WERI-Rb-1 (cell line): Measurements from ENCODE around the gene PCNX2.

Source experiments
- DNase-seq: peaks from one replicate; pipeline ENCODE4 v3.0.0-alpha.2; 2020
- H3K27ac ChIP-seq: fragments of 250-450 bp; sonication (Bioruptor Pico); 2 replicates; pipeline ENCODE4 v1.5.1; 2020; ENCODE audit warnings: mild to moderate bottlenecking, moderate library complexity
- H3K27me3 ChIP-seq: fragments of 250-450 bp; sonication (Bioruptor Pico); 2 replicates; pipeline ENCODE4 v1.5.1; 2021; ENCODE audit warnings: mild to moderate bottlenecking, low read depth, moderate library complexity; ENCODE audit not compliant: insufficient read depth, severe bottlenecking
- H3K36me3 ChIP-seq: fragments of 250-450 bp; sonication (Bioruptor Pico); 2 replicates; pipeline ENCODE4 v1.5.1; 2020; ENCODE audit warnings: mild to moderate bottlenecking, moderate library complexity
- H3K4me3 ChIP-seq: 2 replicates; pipeline ENCODE4 v1.5.1; 2011; ENCODE audit warnings: low read depth, mild to moderate bottlenecking, control low read depth, low read length
- H3K9me3 ChIP-seq: fragments of 250-450 bp; sonication (Bioruptor Pico); 2 replicates; pipeline ENCODE4 v1.5.1; 2021; ENCODE audit warnings: mild to moderate bottlenecking, moderate library complexity; ENCODE audit not compliant: severe bottlenecking
- CTCF ChIP-seq: IDR thresholded peaks from 2 replicates; pipeline ENCODE4 v1.5.1; 2011; ENCODE audit warnings: low read depth, mild to moderate bottlenecking, control low read depth, inconsistent platforms, low read length

PCNX2 gene

GRCh38 chr1:232965124-232965911, 330.2 kb downstream of the PCNX2 start:
- TF ChIP-seq CTCF: no peak
- H3K27ac ChIP-seq: peak overlapping the region; percentile 96
- H3K27me3 ChIP-seq: no peaks in the 10 kb centered on the region
- H3K9me3 ChIP-seq: no peaks in the 10 kb centered on the region
- DNase-seq: peak; percentile 78
- H3K36me3 ChIP-seq: peaks cover 31% of the 10 kb centered on the region
- peak overlapping the region; percentile 33 for H3K4me3 ChIP-seq

- DNase-seq: no peak
- H3K27me3 ChIP-seq: no peaks in the 10 kb centered on the region
- peaks cover 27% of the 10 kb centered on the region for H3K36me3 ChIP-seq
- no peaks in the 10 kb centered on the region for H3K9me3 ChIP-seq
- TF ChIP-seq CTCF: no peak
- H3K27ac ChIP-seq: peak overlapping the region; percentile 96
- H3K4me3 ChIP-seq: no peak overlapping the region
Measured at GRCh38 chr1:232964601-232965000, 330.9 kb downstream of the PCNX2 start.

GRCh38 chr1:232962761-232963745, 332.5 kb downstream of the PCNX2 start:
- Histone ChIP-seq H3K4me3 (no peak overlapping the region), H3K27ac (no peak overlapping the region), H3K36me3 (peaks cover 38% of the 10 kb centered on the region), H3K9me3 (peaks cover 3% of the 10 kb centered on the region), H3K27me3 (no peaks in the 10 kb centered on the region)
- DNase-seq: no peak
- no peak for TF ChIP-seq CTCF

- Histone ChIP-seq H3K9me3 (peaks cover 8% of the 10 kb centered on the region), H3K36me3 (peaks cover 53% of the 10 kb centered on the region), H3K27me3 (no peaks in the 10 kb centered on the region), H3K27ac (no peak overlapping the region), H3K4me3 (no peak overlapping the region)
- no peak for DNase-seq
- no peak for TF ChIP-seq CTCF
Measured at GRCh38 chr1:232958067-232958466, 337.5 kb downstream of the PCNX2 start.

GRCh38 chr1:232956081-232956480, 339.4 kb downstream of the PCNX2 start:
- TF ChIP-seq CTCF: no peak
- Histone ChIP-seq H3K4me3 (no peak overlapping the region), H3K9me3 (peaks cover 8% of the 10 kb centered on the region), H3K27ac (no peak overlapping the region), H3K27me3 (no peaks in the 10 kb centered on the region), H3K36me3 (peaks cover 52% of the 10 kb centered on the region)
- no peak for DNase-seq
